ENCODE measurements around the gene LILRB2. TPM values are rescaled to one million over a fixed set of nuclear protein-coding genes. Genes with fewer than 3 reads are reported as not detected.

Gene LILRB2
- total RNA-seq, 2 donors from 2014 or later = not detected

DNA sequence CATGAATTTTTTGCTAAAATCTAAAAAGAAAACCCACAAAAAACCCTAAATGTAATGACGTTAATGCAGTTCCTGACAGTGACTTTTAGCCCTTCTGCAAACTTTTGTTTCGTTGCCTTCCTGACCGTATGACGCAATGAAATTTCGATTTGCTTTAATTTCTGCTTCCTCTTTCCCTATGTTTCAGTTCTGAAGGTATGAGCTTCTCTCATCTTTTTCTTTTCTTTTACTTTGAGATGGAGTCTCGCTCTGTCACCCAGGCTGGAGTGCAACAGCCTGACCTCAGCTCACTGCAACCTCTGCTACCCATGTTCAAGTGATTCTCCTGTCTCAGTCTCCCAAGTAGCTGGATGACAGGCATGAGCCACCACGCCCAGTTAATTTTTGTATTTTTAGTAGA lies 38.1 kb upstream of the LILRB2 start:
- H3K9ac ChIP-seq (ENCODE audit: extremely low read depth, low read length, poor library complexity, severe bottlenecking) = no peak overlapping the region
- H3K27me3 Mint-ChIP-seq (ENCODE audit: insufficient read depth) = peaks cover 3% of the 10 kb centered on the region
- DNase-seq = no peak
- no peaks in the 10 kb centered on the region for H3K36me3 Mint-ChIP-seq (ENCODE audit: low read depth)
- no peak overlapping the region for H3K4me3 Mint-ChIP-seq
- H3K36me3 ChIP-seq (ENCODE audit: control insufficient read depth, insufficient read depth, low read length) = no peaks in the 10 kb centered on the region
- 85 to 96% methylated on average over 7 of the region's 7 CpGs for WGBS, 2 experiments (ENCODE audit: insufficient coverage in 1 of 2, insufficient read length in 1 of 2)
- TF ChIP-seq, protein P1, sequence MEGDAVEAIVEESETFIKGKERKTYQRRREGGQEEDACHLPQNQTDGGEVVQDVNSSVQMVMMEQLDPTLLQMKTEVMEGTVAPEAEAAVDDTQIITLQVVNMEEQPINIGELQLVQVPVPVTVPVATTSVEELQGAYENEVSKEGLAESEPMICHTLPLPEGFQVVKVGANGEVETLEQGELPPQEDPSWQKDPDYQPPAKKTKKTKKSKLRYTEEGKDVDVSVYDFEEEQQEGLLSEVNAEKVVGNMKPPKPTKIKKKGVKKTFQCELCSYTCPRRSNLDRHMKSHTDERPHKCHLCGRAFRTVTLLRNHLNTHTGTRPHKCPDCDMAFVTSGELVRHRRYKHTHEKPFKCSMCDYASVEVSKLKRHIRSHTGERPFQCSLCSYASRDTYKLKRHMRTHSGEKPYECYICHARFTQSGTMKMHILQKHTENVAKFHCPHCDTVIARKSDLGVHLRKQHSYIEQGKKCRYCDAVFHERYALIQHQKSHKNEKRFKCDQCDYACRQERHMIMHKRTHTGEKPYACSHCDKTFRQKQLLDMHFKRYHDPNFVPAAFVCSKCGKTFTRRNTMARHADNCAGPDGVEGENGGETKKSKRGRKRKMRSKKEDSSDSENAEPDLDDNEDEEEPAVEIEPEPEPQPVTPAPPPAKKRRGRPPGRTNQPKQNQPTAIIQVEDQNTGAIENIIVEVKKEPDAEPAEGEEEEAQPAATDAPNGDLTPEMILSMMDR (conservative IDR thresholded peaks at IDR 0.05) = no peak
- H3K9me3 ChIP-seq (ENCODE audit: control insufficient read depth, low read length) = peaks cover 8% of the 10 kb centered on the region
- peaks cover 35% of the 10 kb centered on the region for H3K9me3 Mint-ChIP-seq
- no peak overlapping the region for H3K27ac ChIP-seq (ENCODE audit: low read depth, low read length)
- no peaks in the 10 kb centered on the region for H3K27me3 ChIP-seq (ENCODE audit: control insufficient read depth, insufficient read depth, low read length, poor library complexity, severe bottlenecking)
- no peak overlapping the region for H3K27ac Mint-ChIP-seq
- no peak overlapping the region for H3K4me3 ChIP-seq (ENCODE audit: low read length)
- no peaks in the 10 kb centered on the region for H3K4me1 Mint-ChIP-seq
- no peaks in the 10 kb centered on the region for H3K4me1 ChIP-seq (ENCODE audit: control insufficient read depth, insufficient read depth, low read length)

DNA sequence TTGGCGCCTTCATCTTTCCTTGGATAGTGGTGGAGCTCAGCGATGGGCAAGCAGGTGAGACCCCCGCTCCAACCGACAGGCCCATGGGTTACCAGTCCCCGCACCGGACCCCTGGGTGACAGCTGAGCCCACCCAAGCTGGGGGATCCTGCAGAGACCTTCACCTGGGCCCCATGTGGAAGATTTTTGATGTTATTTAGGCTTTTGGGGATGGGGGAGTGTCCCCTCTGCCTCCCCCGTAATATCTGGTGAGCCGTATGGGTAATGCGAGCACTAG lies 37.0 kb upstream of the LILRB2 start:
- TF ChIP-seq, protein P1 (conservative IDR thresholded peaks at IDR 0.05) = no peak
- WGBS, 2 experiments (ENCODE audit: insufficient coverage in 1 of 2, insufficient read length in 1 of 2) = 92 to 95% methylated on average over 3 to 9 of the region's 9 CpGs
- Mint-ChIP-seq H3K4me1 (no peaks in the 10 kb centered on the region), H3K27ac (no peak overlapping the region), H3K27me3 (ENCODE audit: insufficient read depth) (peaks cover 3% of the 10 kb centered on the region), H3K36me3 (ENCODE audit: low read depth) (no peaks in the 10 kb centered on the region), H3K4me3 (no peak overlapping the region), H3K9me3 (peaks cover 35% of the 10 kb centered on the region)
- Histone ChIP-seq H3K27me3 (ENCODE audit: control insufficient read depth, insufficient read depth, low read length, poor library complexity, severe bottlenecking) (no peaks in the 10 kb centered on the region), H3K9me3 (ENCODE audit: control insufficient read depth, low read length) (peaks cover 8% of the 10 kb centered on the region), H3K27ac (ENCODE audit: low read depth, low read length) (no peak overlapping the region), H3K9ac (ENCODE audit: extremely low read depth, low read length, poor library complexity, severe bottlenecking) (no peak overlapping the region), H3K4me3 (ENCODE audit: low read length) (no peak overlapping the region), H3K36me3 (ENCODE audit: control insufficient read depth, insufficient read depth, low read length) (no peaks in the 10 kb centered on the region), H3K4me1 (ENCODE audit: control insufficient read depth, insufficient read depth, low read length) (no peaks in the 10 kb centered on the region)
- DNase-seq = no peak

DNA sequence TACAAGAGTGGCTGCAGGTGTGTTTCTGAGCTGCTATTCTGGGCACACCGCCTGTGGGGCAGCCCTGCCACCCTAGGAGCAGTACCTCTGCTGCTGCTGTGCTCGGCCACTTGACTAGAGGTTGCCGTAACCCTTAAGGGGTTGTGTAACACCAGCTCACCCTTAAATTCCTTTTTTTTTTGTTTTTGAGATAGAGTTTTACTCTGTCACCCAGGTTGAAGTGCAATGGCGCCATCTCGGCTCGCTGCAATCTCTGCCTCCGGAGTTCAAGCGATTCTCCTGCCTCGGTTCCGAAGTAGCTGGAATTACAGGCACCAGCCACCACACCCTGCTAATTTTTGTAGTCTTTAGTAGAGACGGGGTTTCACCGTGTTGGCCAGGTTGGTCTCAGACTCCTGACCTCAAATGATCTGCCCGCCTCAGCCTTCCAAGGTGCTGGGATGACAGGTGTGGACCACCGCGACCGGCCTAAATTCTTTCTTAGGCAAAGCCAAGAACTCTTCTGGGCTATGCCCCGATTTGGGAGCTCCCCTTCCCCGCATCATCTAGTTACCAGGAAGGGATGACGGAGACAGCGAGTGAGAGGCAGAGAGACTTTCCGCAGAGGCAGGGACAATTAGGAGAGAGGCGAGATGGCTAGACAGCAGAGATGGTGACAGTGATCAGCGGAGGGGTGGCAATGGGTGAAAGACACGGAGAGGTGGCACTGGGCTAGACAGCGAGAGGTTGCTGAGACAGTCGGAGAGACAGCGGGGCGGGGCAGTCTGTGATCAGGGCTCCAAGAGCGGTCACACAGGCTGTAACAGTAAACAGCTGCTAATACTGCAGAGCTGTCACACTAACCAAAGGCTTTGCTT lies 36.4 kb upstream of the LILRB2 start:
- TF ChIP-seq, protein P1 (conservative IDR thresholded peaks at IDR 0.05) = no peak
- H3K4me3 ChIP-seq (ENCODE audit: low read length) = no peak overlapping the region
- WGBS, 2 experiments (ENCODE audit: insufficient coverage in 1 of 2, insufficient read length in 1 of 2) = 84 to 91% methylated on average over 17 to 29 of the region's 29 CpGs
- H3K27ac ChIP-seq (ENCODE audit: low read depth, low read length) = no peak overlapping the region
- no peak overlapping the region for H3K9ac ChIP-seq (ENCODE audit: extremely low read depth, low read length, poor library complexity, severe bottlenecking)
- no peak overlapping the region for H3K27ac Mint-ChIP-seq
- H3K4me3 Mint-ChIP-seq = no peak overlapping the region
- DNase-seq = no peak
- H3K9me3 Mint-ChIP-seq = peaks cover 30% of the 10 kb centered on the region
- H3K27me3 Mint-ChIP-seq (ENCODE audit: insufficient read depth) = peaks cover 3% of the 10 kb centered on the region
- H3K9me3 ChIP-seq (ENCODE audit: control insufficient read depth, low read length) = peaks cover 8% of the 10 kb centered on the region
- H3K36me3 Mint-ChIP-seq (ENCODE audit: low read depth) = no peaks in the 10 kb centered on the region
- no peaks in the 10 kb centered on the region for H3K27me3 ChIP-seq (ENCODE audit: control insufficient read depth, insufficient read depth, low read length, poor library complexity, severe bottlenecking)
- no peaks in the 10 kb centered on the region for H3K4me1 ChIP-seq (ENCODE audit: control insufficient read depth, insufficient read depth, low read length)
- no peaks in the 10 kb centered on the region for H3K4me1 Mint-ChIP-seq
- no peaks in the 10 kb centered on the region for H3K36me3 ChIP-seq (ENCODE audit: control insufficient read depth, insufficient read depth, low read length)
